GM23248 (cell line): Measurements from ENCODE around the gene SHISA6. TPM values are rescaled to one million over a fixed set of nuclear protein-coding genes. Genes with fewer than 3 reads are reported as not detected.

Experiments used
- DNase-seq: peaks from one replicate; pipeline ENCODE4 v3.0.0-alpha.2; 2015
- H2AFZ ChIP-seq: fragments of 200-600 bp; sonication (generic); 2 replicates; pipeline ENCODE4 v1.6.1; 2016; ENCODE audit warnings: antibody characterized with exemption
- H3F3A ChIP-seq: fragments of 200-600 bp; sonication (generic); 2 replicates; pipeline ENCODE4 v1.6.1; 2016; ENCODE audit warnings: mild to moderate bottlenecking, antibody characterized with exemption, mixed run types; ENCODE audit not compliant: insufficient read depth
- H3K27ac ChIP-seq: fragments of 200-600 bp; sonication (generic); 2 replicates; pipeline ENCODE4 v1.5.1; 2016; ENCODE audit warnings: mild to moderate bottlenecking
- H3K27me3 ChIP-seq: fragments of 200-600 bp; sonication (generic); replicated peaks from 2 replicates; pipeline ENCODE4 v1.6.1; 2016; ENCODE audit warnings: mild to moderate bottlenecking; ENCODE audit not compliant: insufficient read depth
- H3K36me3 ChIP-seq: fragments of 200-600 bp; sonication (generic); 2 replicates; pipeline ENCODE4 v1.6.1; 2016; ENCODE audit warnings: low read depth, mild to moderate bottlenecking
- H3K4me1 ChIP-seq: fragments of 200-600 bp; sonication (generic); 2 replicates; pipeline ENCODE4 v1.6.1; 2016; ENCODE audit warnings: mild to moderate bottlenecking; ENCODE audit not compliant: insufficient read depth
- H3K4me2 ChIP-seq: fragments of 200-600 bp; sonication (generic); one replicate; pipeline ENCODE4 v1.6.1; 2016; ENCODE audit warnings: mild to moderate bottlenecking; ENCODE audit not compliant: unreplicated experiment
- H3K4me3 ChIP-seq: fragments of 200-600 bp; sonication (generic); 2 replicates; pipeline ENCODE4 v1.5.1; 2016; ENCODE audit warnings: mild to moderate bottlenecking
- H3K79me2 ChIP-seq: fragments of 200-600 bp; sonication (generic); 2 replicates; pipeline ENCODE4 v1.6.1; 2016; ENCODE audit warnings: mild to moderate bottlenecking; ENCODE audit not compliant: insufficient read depth
- H3K9ac ChIP-seq: fragments of 200-600 bp; sonication (generic); 2 replicates; pipeline ENCODE4 v1.6.1; 2016; ENCODE audit warnings: mild to moderate bottlenecking
- H3K9me2 ChIP-seq: fragments of 200-600 bp; sonication (generic); 2 replicates; pipeline ENCODE4 v1.6.1; 2016; ENCODE audit warnings: mixed run types, mild to moderate bottlenecking, moderate library complexity; ENCODE audit not compliant: insufficient read depth
- H3K9me3 ChIP-seq: fragments of 200-600 bp; sonication (generic); one replicate; pipeline ENCODE4 v1.6.1; 2017; ENCODE audit warnings: low read depth
- H4K20me1 ChIP-seq: fragments of 200-600 bp; sonication (generic); 2 replicates; pipeline ENCODE4 v1.6.0; 2016; ENCODE audit not compliant: insufficient read depth
- EZH2 ChIP-seq: fragments of 200-600 bp; sonication (generic); IDR thresholded peaks from 2 replicates; pipeline ENCODE4 v1.6.1; 2018; ENCODE audit warnings: antibody characterized with exemption, mild to moderate bottlenecking; ENCODE audit not compliant: insufficient read depth, poor library complexity, severe bottlenecking
- EZH2phosphoT487 ChIP-seq: fragments of 200-600 bp; sonication (generic); IDR thresholded peaks from 2 replicates; pipeline ENCODE4 v1.6.1; 2018; ENCODE audit warnings: antibody characterized with exemption, moderate library complexity, mild to moderate bottlenecking, low read depth; ENCODE audit not compliant: insufficient read depth
- WGBS, 2 experiments: methylation state at CpG; one replicate each; pipeline ENCODE4 v1.1.6; 2015 to 2017; ENCODE audit warnings: low lambda C conversion rate in 2 of 2, low coverage in 1 of 2; ENCODE audit errors: missing lambda C conversion rate in 2 of 2; 5-methylcytosine and 5-hydroxymethylcytosine counted together
- in situ Hi-C: fragments of 300-500 bp; cut with MboI; formaldehyde crosslinking; loops from 2 replicates; pipeline ENCODE4 v1.15.0; 2020
- polyA plus RNA-seq: library from polyadenylated mRNA; unstranded; fragments of >200 nt; fragmentation: Nextera tagmentation; extraction: Ambion mirVana; gene quantifications from 2 replicates; pipeline ENCODE4 v1.2.1, GENCODE V29; 2016
- total RNA-seq: library from RNA; depleted of rRNA; stranded (reverse); fragments of >200 nt; shearing (Covaris generic); gene quantifications from 2 replicates; pipeline ENCODE4 v1.2.3, GENCODE V29; 2014

The SHISA6 gene
- total and polyA plus RNA-seq, 2 experiments from 2014 or later = not detected

GRCh38 chr17:11238705-11239104 is 2.3 kb upstream of the SHISA6 start:
- Histone ChIP-seq H3K36me3 (no peaks in the 10 kb centered on the region), H3F3A (no peaks in the 10 kb centered on the region), H3K27ac (no peak overlapping the region), H3K79me2 (no peaks in the 10 kb centered on the region), H3K4me3 (no peak overlapping the region), H3K27me3 (peaks cover 13% of the 10 kb centered on the region; the same call in 1 of the 2 replicates), H4K20me1 (no peaks in the 10 kb centered on the region), H3K9me2 (no peaks in the 10 kb centered on the region), H2AFZ (no peak overlapping the region), H3K4me1 (no peaks in the 10 kb centered on the region), H3K9me3 (no peaks in the 10 kb centered on the region), H3K4me2 (no peak overlapping the region), H3K9ac (no peak overlapping the region)
- TF ChIP-seq EZH2phosphoT487 (no peak), EZH2 (no peak)
- DNase-seq = no peak
- in situ Hi-C loops = no loop called here
- 23 to 27% methylated on average over 4 of the region's 4 CpGs for WGBS, 2 experiments

GRCh38 chr17:11239379-11239970 is 1.5 kb upstream of the SHISA6 start:
- TF ChIP-seq EZH2 (no peak), EZH2phosphoT487 (no peak)
- H3K4me1 ChIP-seq = no peaks in the 10 kb centered on the region
- in situ Hi-C loops = no loop called here
- H3K27me3 ChIP-seq = peaks cover 13% of the 10 kb centered on the region; the same call in 1 of the 2 replicates
- no peaks in the 10 kb centered on the region for H3K36me3 ChIP-seq
- H3K27ac ChIP-seq = no peak overlapping the region
- no peak overlapping the region for H3K9ac ChIP-seq
- no peaks in the 10 kb centered on the region for H3F3A ChIP-seq
- H3K79me2 ChIP-seq = no peaks in the 10 kb centered on the region
- H3K4me2 ChIP-seq = no peak overlapping the region
- no peaks in the 10 kb centered on the region for H4K20me1 ChIP-seq
- no peaks in the 10 kb centered on the region for H3K9me3 ChIP-seq
- WGBS, 2 experiments = 7 to 13% methylated on average over 15 to 16 of the region's 16 CpGs
- H2AFZ ChIP-seq = no peak overlapping the region
- H3K9me2 ChIP-seq = no peaks in the 10 kb centered on the region
- no peak overlapping the region for H3K4me3 ChIP-seq
- DNase-seq = no peak

- Histone ChIP-seq H3K27me3 (peaks cover 13% of the 10 kb centered on the region; the same call in 1 of the 2 replicates), H3K9me2 (no peaks in the 10 kb centered on the region), H3K4me3 (no peak overlapping the region), H3K9ac (no peak overlapping the region), H2AFZ (no peak overlapping the region), H3K79me2 (no peaks in the 10 kb centered on the region), H3K36me3 (no peaks in the 10 kb centered on the region), H3F3A (no peaks in the 10 kb centered on the region), H3K9me3 (no peaks in the 10 kb centered on the region), H3K4me1 (no peaks in the 10 kb centered on the region), H3K4me2 (no peak overlapping the region), H3K27ac (no peak overlapping the region), H4K20me1 (no peaks in the 10 kb centered on the region)
- TF ChIP-seq EZH2phosphoT487 = no peak
- no peak for TF ChIP-seq EZH2
- WGBS, 2 experiments = 3 to 6% methylated on average over 50 to 55 of the region's 90 CpGs
- DNase-seq = peak; percentile 4
- in situ Hi-C loops = no loop called here
Measured at GRCh38 chr17:11240041-11240840, 772 bp upstream of the SHISA6 start.

- Histone ChIP-seq H2AFZ (no peak overlapping the region), H3K36me3 (no peaks in the 10 kb centered on the region), H3K9ac (no peak overlapping the region), H3K9me2 (no peaks in the 10 kb centered on the region), H3K79me2 (no peaks in the 10 kb centered on the region), H3F3A (no peaks in the 10 kb centered on the region), H3K27me3 (peaks cover 13% of the 10 kb centered on the region; the same call in 1 of the 2 replicates), H3K4me1 (no peaks in the 10 kb centered on the region), H4K20me1 (no peaks in the 10 kb centered on the region), H3K27ac (no peak overlapping the region), H3K4me3 (no peak overlapping the region), H3K4me2 (no peak overlapping the region), H3K9me3 (no peaks in the 10 kb centered on the region)
- no peak for TF ChIP-seq EZH2
- no peak for DNase-seq
- 7 to 9% methylated on average over 56 to 57 of the region's 58 CpGs for WGBS, 2 experiments
- in situ Hi-C loops = no loop called here
Measured at GRCh38 chr17:11241611-11242226, 706 bp downstream of the SHISA6 start.
